IMR-90 (cell line): ENCODE data around the gene IL18BP.

ENCODE experiments used
- CTCF ChIP-seq: conservative IDR thresholded peaks from 2 replicates; pipeline ENCODE4 v1.5.1; 2012; ENCODE audit warnings: mild to moderate bottlenecking, low read depth, low read length, improper control_type of control experiment
- FOS ChIP-seq: fragments of 150-350 bp; IDR thresholded peaks from 2 replicates; pipeline ENCODE4 v1.6.1; 2016; ENCODE audit warnings: low read depth, low read length
- MAZ ChIP-seq: IDR thresholded peaks from 2 replicates; pipeline ENCODE4 v1.6.1; 2012; ENCODE audit warnings: low read depth, mild to moderate bottlenecking, low read length, improper control_type of control experiment, moderate library complexity, borderline replicate concordance
- POLR2A ChIP-seq: IDR thresholded peaks from 2 replicates; pipeline ENCODE4 v1.6.1; 2012; ENCODE audit warnings: mild to moderate bottlenecking, low read depth, low read length
- RCOR1 ChIP-seq: IDR thresholded peaks from 2 replicates; pipeline ENCODE4 v1.6.1; 2012; ENCODE audit warnings: mild to moderate bottlenecking, low read length, improper control_type of control experiment; ENCODE audit not compliant: insufficient replicate concordance
- SMC3 ChIP-seq: fragments of 150-350 bp; IDR thresholded peaks from 2 replicates; pipeline ENCODE4 v1.6.1; 2016; ENCODE audit warnings: low read depth, mild to moderate bottlenecking, antibody characterized with exemption, low read length, moderate library complexity
- USF2 ChIP-seq: fragments of 150-350 bp; IDR thresholded peaks from 2 replicates; pipeline ENCODE4 v1.6.1; 2017; ENCODE audit warnings: mild to moderate bottlenecking, antibody characterized with exemption, low read length, low read depth

- TF ChIP-seq CTCF = no peak
- TF ChIP-seq MAZ = no peak
- TF ChIP-seq RCOR1 = no peak
- no peak for TF ChIP-seq SMC3
- no peak for TF ChIP-seq FOS
- TF ChIP-seq POLR2A = no peak
- TF ChIP-seq USF2 = no peak
These were observed 46.9 kb upstream of the IL18BP start for GRCh38 chr11:71951741-71952310.
